ENCODE measurements around the gene FBRS.

The FBRS gene

DNA sequence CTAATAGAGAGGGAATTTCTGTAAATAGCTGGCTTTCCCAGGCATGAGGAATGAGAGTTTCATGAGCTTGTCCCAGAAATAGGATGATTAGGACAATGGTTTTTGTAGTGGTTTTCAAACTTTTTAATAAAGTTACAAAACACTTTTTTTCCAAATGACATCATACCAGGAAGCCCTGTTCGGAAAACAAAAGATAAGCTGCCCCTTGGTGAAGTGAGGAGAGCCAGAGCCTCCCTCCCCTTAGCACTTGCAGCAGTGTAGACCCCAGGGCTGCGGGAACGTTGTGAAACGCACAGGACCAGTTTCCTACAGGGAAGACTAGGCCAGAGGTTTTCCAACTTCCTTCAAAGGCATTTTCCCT lies 7.6 kb downstream of the FBRS start:
- no peaks in the 10 kb centered on the region for H3K4me1 ChIP-seq (ENCODE audit: control insufficient read depth, insufficient read depth, low read length)
- H3K27ac ChIP-seq (ENCODE audit: low read depth, low read length), result no peak overlapping the region
- peaks cover 72% of the 10 kb centered on the region for H3K36me3 ChIP-seq (ENCODE audit: control insufficient read depth, insufficient read depth, low read length)
- peaks cover 95% of the 10 kb centered on the region for H3K27me3 ChIP-seq (ENCODE audit: control insufficient read depth, insufficient read depth, low read length)
- no peaks in the 10 kb centered on the region for H3K9me3 ChIP-seq (ENCODE audit: control insufficient read depth, insufficient read depth, low read depth, low read length)
- no peak overlapping the region for H3K4me3 ChIP-seq (ENCODE audit: low read depth, low read length)
- no peak overlapping the region for H3K9ac ChIP-seq (ENCODE audit: low read length)

DNA sequence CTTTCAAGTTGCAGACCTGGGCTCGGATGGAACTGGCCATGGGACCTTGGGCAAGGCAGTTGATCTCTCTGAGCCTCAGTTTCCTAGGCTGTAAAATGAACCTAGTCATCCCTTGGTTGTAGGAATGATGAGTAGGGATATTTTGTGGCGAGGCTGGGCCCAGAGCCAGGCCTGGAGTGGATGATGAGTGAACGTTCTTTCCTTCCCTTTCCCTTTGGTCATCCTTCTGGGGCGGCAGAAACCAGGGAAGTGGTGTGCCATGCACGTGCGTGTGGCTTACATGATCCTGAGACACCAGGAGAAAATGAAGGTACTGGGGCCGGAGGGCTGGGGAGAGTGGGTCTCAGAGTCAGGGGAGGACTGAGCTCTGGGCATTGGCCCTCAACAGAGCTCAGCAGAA lies 8.4 kb downstream of the FBRS start:
- no peak overlapping the region for H3K4me3 ChIP-seq (ENCODE audit: low read depth, low read length)
- H3K9me3 ChIP-seq (ENCODE audit: control insufficient read depth, insufficient read depth, low read depth, low read length), result no peaks in the 10 kb centered on the region
- no peak overlapping the region for H3K27ac ChIP-seq (ENCODE audit: low read depth, low read length)
- no peaks in the 10 kb centered on the region for H3K4me1 ChIP-seq (ENCODE audit: control insufficient read depth, insufficient read depth, low read length)
- H3K27me3 ChIP-seq (ENCODE audit: control insufficient read depth, insufficient read depth, low read length), result peaks cover 94% of the 10 kb centered on the region
- H3K36me3 ChIP-seq (ENCODE audit: control insufficient read depth, insufficient read depth, low read length), result peaks cover 64% of the 10 kb centered on the region
- no peak overlapping the region for H3K9ac ChIP-seq (ENCODE audit: low read length)

DNA sequence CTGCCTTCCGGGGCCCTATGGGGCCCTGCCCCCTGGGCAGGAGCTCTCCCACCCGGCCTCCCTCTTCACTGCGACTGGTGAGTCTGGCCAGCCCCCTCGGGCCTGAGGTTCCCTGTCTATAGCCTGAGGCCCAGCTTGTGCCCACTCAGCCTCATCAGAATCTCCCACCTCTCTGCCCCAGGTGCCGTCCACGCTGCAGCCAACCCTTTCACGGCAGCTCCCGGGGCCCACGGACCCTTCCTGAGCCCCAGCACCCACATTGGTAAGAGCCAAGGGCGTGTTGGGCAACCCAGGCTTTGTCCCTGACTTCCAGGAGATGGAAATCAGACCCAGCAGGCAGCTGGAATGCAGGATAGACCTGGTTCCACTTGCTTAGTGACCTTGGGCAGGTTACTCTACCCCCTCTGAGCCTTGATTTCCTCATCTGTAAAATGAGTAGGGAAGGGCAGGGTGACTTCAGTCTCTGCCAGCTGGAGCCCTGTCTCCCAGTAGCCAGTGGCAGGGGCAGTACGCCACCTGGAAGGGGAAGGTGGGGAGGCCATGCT lies 9.2 kb downstream of the FBRS start:
- no peak overlapping the region for H3K9ac ChIP-seq (ENCODE audit: low read length)
- no peak overlapping the region for H3K27ac ChIP-seq (ENCODE audit: low read depth, low read length)
- peaks cover 94% of the 10 kb centered on the region for H3K27me3 ChIP-seq (ENCODE audit: control insufficient read depth, insufficient read depth, low read length)
- no peak overlapping the region for H3K4me3 ChIP-seq (ENCODE audit: low read depth, low read length)
- no peaks in the 10 kb centered on the region for H3K4me1 ChIP-seq (ENCODE audit: control insufficient read depth, insufficient read depth, low read length)
- peaks cover 58% of the 10 kb centered on the region for H3K36me3 ChIP-seq (ENCODE audit: control insufficient read depth, insufficient read depth, low read length)
- no peaks in the 10 kb centered on the region for H3K9me3 ChIP-seq (ENCODE audit: control insufficient read depth, insufficient read depth, low read depth, low read length)

DNA sequence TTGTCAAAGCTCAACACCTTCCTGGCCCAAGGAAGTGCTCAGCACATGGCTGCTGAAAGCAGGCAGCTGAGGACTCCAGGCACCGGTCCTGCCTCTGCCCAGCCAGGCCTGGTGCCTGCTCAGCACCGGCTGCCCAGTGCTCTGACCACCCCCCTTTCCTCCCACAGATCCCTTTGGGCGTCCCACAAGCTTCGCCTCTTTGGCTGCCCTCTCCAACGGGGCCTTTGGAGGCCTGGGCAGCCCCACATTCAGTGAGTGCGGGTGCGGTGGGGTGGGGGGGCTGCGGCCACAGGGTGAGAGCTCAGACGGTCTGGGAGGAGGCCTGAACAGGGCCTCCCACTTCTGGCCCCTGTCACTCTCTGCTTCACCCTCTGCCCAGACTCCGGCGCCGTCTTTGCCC lies 10.2 kb downstream of the FBRS start:
- Histone ChIP-seq H3K36me3 (ENCODE audit: control insufficient read depth, insufficient read depth, low read length) (peaks cover 50% of the 10 kb centered on the region), H3K9ac (ENCODE audit: low read length) (no peak overlapping the region), H3K9me3 (ENCODE audit: control insufficient read depth, insufficient read depth, low read depth, low read length) (no peaks in the 10 kb centered on the region), H3K4me3 (ENCODE audit: low read depth, low read length) (no peak overlapping the region), H3K27ac (ENCODE audit: low read depth, low read length) (no peak overlapping the region), H3K4me1 (ENCODE audit: control insufficient read depth, insufficient read depth, low read length) (no peaks in the 10 kb centered on the region), H3K27me3 (ENCODE audit: control insufficient read depth, insufficient read depth, low read length) (peaks cover 94% of the 10 kb centered on the region)

DNA sequence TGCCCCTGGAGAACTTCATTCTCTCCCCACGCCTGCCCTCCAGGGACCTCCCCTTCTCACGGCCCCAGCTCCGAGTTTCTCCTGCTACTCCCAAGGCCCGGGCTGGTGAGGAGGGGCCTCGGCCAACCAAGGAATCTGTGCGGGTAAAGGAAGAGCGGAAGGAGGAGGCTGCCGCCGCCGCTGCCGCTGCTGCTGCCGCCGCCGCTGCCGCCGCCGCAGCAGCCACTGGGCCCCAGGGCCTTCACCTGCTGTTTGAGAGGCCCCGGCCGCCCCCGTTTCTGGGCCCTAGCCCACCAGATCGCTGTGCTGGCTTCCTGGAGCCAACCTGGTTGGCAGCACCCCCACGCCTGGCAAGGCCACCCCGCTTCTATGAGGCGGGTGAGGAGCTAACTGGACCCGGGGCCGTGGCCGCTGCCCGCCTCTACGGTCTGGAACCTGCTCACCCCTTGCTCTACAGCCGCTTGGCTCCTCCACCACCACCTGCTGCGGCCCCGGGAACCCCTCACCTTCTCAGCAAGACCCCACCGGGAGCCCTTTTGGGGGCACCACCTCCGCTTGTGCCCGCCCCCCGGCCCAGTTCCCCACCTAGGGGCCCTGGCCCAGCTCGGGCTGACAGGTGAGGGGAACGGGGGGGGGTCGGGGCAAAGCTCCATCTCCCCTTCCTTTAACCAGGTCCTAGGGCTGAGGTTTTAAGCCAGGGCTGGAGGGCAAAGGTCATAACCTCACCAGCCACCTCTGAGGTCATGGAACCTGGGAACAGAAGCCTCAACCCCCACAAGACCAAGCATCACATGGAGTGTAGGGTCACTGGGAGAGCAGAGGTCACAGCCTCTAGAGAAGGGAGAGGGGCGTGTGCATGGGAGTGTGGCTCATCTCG lies 11.0 kb downstream of the FBRS start:
- H3K4me3 ChIP-seq (ENCODE audit: low read depth, low read length), result no peak overlapping the region
- no peak overlapping the region for H3K9ac ChIP-seq (ENCODE audit: low read length)
- no peaks in the 10 kb centered on the region for H3K9me3 ChIP-seq (ENCODE audit: control insufficient read depth, insufficient read depth, low read depth, low read length)
- peaks cover 97% of the 10 kb centered on the region for H3K27me3 ChIP-seq (ENCODE audit: control insufficient read depth, insufficient read depth, low read length)
- H3K4me1 ChIP-seq (ENCODE audit: control insufficient read depth, insufficient read depth, low read length), result no peaks in the 10 kb centered on the region
- H3K27ac ChIP-seq (ENCODE audit: low read depth, low read length), result no peak overlapping the region
- H3K36me3 ChIP-seq (ENCODE audit: control insufficient read depth, insufficient read depth, low read length), result peaks cover 45% of the 10 kb centered on the region

DNA sequence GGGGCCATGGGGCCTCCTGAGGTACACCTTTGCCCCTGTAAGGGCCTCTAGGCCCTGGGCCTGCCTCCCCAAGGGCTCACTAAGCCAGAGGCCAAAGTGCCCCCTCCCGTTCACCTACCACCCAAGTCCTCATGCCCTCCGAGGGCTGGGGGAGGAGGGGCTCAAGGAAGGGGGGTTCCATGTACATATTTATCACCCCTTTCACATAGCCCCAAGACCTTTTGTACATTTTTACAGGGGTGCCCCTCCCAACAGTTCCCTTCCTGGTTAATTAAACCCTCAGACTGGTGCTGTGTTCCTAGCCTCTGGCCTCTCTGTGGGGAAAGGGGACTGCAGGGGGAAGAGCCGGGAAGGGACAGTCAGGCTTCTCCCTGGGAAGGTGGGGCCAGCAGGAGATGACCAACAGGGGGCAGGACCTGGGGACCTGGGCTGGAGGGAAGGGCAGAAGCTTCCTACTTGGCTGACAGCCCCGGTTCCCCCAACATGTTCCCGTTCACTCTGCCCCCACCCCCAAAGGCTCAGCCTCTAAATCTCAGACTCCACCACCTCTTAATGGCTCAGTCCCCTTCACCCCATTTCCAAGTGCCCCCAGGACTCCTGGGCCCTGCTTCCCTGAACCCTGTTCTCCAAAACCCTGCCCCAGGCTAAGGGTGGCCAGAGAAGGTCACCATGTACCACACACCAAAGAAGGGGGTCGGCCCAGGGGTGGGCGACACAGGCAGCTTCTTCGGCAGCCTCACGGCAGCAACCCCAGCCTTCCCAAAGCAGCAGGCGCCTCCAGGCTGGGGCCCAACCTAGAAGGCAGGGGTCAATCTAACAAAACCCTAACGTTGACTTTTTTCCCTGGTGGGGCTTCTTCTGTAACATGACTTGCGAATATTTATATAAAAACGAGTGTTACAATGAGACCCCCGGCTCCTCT lies 11.9 kb downstream of the FBRS start:
- peaks cover 97% of the 10 kb centered on the region for H3K27me3 ChIP-seq (ENCODE audit: control insufficient read depth, insufficient read depth, low read length)
- peaks cover 37% of the 10 kb centered on the region for H3K36me3 ChIP-seq (ENCODE audit: control insufficient read depth, insufficient read depth, low read length)
- no peak overlapping the region for H3K4me3 ChIP-seq (ENCODE audit: low read depth, low read length)
- no peak overlapping the region for H3K9ac ChIP-seq (ENCODE audit: low read length)
- no peaks in the 10 kb centered on the region for H3K9me3 ChIP-seq (ENCODE audit: control insufficient read depth, insufficient read depth, low read depth, low read length)
- H3K27ac ChIP-seq (ENCODE audit: low read depth, low read length), result no peak overlapping the region
- no peaks in the 10 kb centered on the region for H3K4me1 ChIP-seq (ENCODE audit: control insufficient read depth, insufficient read depth, low read length)

DNA sequence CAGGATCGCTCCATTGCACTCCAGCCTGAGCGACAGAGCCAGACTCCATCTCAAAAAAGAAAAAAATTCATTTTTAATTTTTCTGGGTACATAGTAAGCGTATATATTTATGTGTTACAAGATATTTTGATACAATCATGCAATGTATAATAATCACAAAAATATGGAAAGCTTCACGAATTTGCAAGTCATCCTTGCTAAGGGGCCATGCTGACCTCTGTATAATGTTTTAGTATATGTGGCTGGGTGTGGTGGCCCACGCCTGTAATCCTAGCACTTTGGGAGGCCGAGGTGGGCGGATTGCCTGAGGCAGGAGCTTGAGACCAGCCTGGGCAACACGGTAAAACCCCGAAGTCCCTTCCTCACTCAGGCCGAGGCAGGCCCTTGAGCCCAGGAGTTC lies 16.9 kb downstream of the FBRS start:
- no peak overlapping the region for H3K9ac ChIP-seq (ENCODE audit: low read length)
- H3K27ac ChIP-seq (ENCODE audit: low read depth, low read length), result no peak overlapping the region
- H3K4me3 ChIP-seq (ENCODE audit: low read depth, low read length), result no peak overlapping the region
- H3K27me3 ChIP-seq (ENCODE audit: control insufficient read depth, insufficient read depth, low read length), result peaks cover 98% of the 10 kb centered on the region
- no peaks in the 10 kb centered on the region for H3K36me3 ChIP-seq (ENCODE audit: control insufficient read depth, insufficient read depth, low read length)
- no peaks in the 10 kb centered on the region for H3K9me3 ChIP-seq (ENCODE audit: control insufficient read depth, insufficient read depth, low read depth, low read length)
- peaks cover 5% of the 10 kb centered on the region for H3K4me1 ChIP-seq (ENCODE audit: control insufficient read depth, insufficient read depth, low read length)

DNA sequence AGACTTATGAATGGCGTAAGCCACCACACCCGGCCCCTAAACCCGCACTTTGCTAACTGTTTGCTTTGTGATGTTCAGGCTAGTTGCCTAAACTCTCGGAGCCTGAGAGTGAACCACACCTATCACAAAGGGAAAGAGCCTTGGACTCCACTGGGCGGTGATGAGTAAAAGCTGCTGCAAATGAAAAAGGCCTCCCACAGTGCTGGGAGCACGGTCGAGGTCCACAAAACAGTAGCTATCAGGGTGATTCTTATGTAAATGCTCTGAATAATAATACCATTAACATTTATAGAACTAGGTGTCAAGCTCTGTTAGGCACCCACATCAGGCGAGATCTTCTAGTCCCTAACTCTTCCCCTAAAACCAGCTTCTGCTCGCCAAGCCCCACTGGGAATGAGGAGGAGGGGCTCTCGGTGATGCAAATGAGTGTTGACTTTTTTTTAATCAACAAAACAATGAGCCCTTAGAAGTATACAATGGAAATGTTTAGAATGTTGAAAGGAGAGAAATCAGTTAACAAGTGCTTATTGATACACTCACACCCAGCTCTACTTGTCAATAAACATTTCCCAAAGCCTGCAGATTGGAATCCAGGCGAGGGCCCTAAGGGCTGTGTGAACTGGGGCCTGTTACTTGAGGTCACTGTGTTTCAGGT lies 19.8 kb downstream of the FBRS start:
- Histone ChIP-seq H3K9me3 (ENCODE audit: control insufficient read depth, insufficient read depth, low read depth, low read length) (no peaks in the 10 kb centered on the region), H3K9ac (ENCODE audit: low read length) (no peak overlapping the region), H3K4me3 (ENCODE audit: low read depth, low read length) (no peak overlapping the region), H3K27ac (ENCODE audit: low read depth, low read length) (no peak overlapping the region), H3K36me3 (ENCODE audit: control insufficient read depth, insufficient read depth, low read length) (no peaks in the 10 kb centered on the region), H3K4me1 (ENCODE audit: control insufficient read depth, insufficient read depth, low read length) (peaks cover 5% of the 10 kb centered on the region), H3K27me3 (ENCODE audit: control insufficient read depth, insufficient read depth, low read length) (peaks cover 99% of the 10 kb centered on the region)

DNA sequence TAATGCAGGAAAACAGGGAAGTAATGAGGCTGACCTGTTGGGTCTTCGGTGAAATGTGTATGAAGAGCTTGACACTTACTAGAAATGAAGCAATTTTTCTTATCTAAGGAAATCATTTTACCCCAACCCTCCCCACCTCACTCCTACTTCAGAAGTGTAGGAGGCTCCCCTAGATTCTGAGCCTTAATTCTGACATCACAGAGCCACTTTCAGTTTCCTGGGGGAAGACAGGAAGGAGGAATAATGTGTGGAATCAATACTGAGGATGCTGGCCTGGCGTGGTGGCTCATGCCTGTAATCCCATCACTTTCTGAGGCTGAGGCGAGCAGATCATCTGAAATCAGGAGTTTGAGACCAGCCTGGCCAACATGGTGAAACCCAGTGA lies 20.3 kb downstream of the FBRS start:
- Histone ChIP-seq H3K27ac (ENCODE audit: low read depth, low read length) (no peak overlapping the region), H3K27me3 (ENCODE audit: control insufficient read depth, insufficient read depth, low read length) (peaks cover 99% of the 10 kb centered on the region), H3K9ac (ENCODE audit: low read length) (no peak overlapping the region), H3K9me3 (ENCODE audit: control insufficient read depth, insufficient read depth, low read depth, low read length) (no peaks in the 10 kb centered on the region), H3K36me3 (ENCODE audit: control insufficient read depth, insufficient read depth, low read length) (no peaks in the 10 kb centered on the region), H3K4me1 (ENCODE audit: control insufficient read depth, insufficient read depth, low read length) (peaks cover 5% of the 10 kb centered on the region), H3K4me3 (ENCODE audit: low read depth, low read length) (no peak overlapping the region)

DNA sequence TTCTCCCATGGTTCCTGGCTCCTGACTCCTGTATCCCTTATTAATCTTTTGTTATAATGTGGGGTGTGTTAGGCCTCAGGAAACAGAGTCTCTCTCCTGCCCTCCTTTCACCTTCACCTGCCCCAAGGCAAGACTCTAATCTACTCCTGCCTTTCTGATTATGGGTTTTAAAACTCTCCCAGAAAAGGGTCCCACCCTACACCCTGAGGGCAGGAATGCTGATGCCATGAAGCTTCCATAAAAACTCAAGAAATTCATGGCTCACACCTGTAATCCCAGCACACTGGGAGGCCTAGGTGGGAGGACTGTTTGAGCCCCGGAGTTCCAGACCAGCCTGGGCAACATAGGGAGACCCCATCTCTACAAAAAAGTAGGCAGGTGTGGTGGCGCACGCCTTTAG lies 22.1 kb downstream of the FBRS start:
- no peak overlapping the region for H3K27ac ChIP-seq (ENCODE audit: low read depth, low read length)
- H3K4me1 ChIP-seq (ENCODE audit: control insufficient read depth, insufficient read depth, low read length), result peaks cover 5% of the 10 kb centered on the region
- H3K27me3 ChIP-seq (ENCODE audit: control insufficient read depth, insufficient read depth, low read length), result peaks cover 100% of the 10 kb centered on the region
- no peak overlapping the region for H3K4me3 ChIP-seq (ENCODE audit: low read depth, low read length)
- H3K9ac ChIP-seq (ENCODE audit: low read length), result no peak overlapping the region
- H3K36me3 ChIP-seq (ENCODE audit: control insufficient read depth, insufficient read depth, low read length), result no peaks in the 10 kb centered on the region
- H3K9me3 ChIP-seq (ENCODE audit: control insufficient read depth, insufficient read depth, low read depth, low read length), result no peaks in the 10 kb centered on the region

All from HUES6 (cell line).